T-cell (primary cell): ENCODE measurements around the gene MECP2. TPM values are rescaled to one million over a fixed set of nuclear protein-coding genes. Genes with fewer than 3 reads are reported as not detected.

Experiments used
- ATAC-seq, 4 experiments: fragments of 200-7000 bp in 3 of 4; fragments of 150-1000 bp in 1 of 4; cut with Tn5 transposase; replicated peaks in 1 of 4; 1 replicate in 3 of 4; 2 replicates in 1 of 4; pipeline ENCODE4 v1.10.0; 2021; ENCODE audit warnings: moderate library complexity in 3 of 4, mild to moderate bottlenecking in 2 of 4, moderate number of reproducible peaks in 1 of 4
- CTCF ChIA-PET, 2 donors: fragments of 300-600 bp; sonication (Branson Sonifier 250); formaldehyde crosslinking; loops; one replicate each; lab custom pipeline; 2022; ENCODE audit warnings: antibody characterized with exemption in 2 of 2; lab: Charles Lee
- POLR2A ChIA-PET, 2 donors: fragments of 300-600 bp; sonication (Branson Sonifier 250); formaldehyde crosslinking; loops; one replicate each; lab custom pipeline; 2022; ENCODE audit warnings: antibody characterized with exemption in 2 of 2; lab: Charles Lee
- DNase-seq, 35 experiments: peaks; one replicate each; pipeline versions ENCODE4 v3.0.0 to v3.0.0-alpha.2; 2013 to 2023
- H3K27ac ChIP-seq: one replicate; pipeline ENCODE4 v1.5.1; 2013; ENCODE audit warnings: low read length
- H3K27me3 ChIP-seq, 2 experiments: replicated peaks in 1 of 2; 1 replicate in 1 of 2; 2 replicates in 1 of 2; pipeline versions ENCODE4 v1.6.1 to v1.7.0; 2013; ENCODE audit warnings: low read length in 1 of 2, mixed read lengths in 1 of 2; ENCODE audit not compliant: control insufficient read depth in 2 of 2, insufficient read depth in 2 of 2; ENCODE audit errors: extremely low read depth in 1 of 2
- H3K36me3 ChIP-seq, 2 donors: 1 replicate in 1 of 2; 2 replicates in 1 of 2; pipeline versions ENCODE4 v1.6.1 to v1.7.0; 2013; ENCODE audit warnings: low read length in 1 of 2; ENCODE audit not compliant: control insufficient read depth in 2 of 2, insufficient read depth in 1 of 2; ENCODE audit errors: extremely low read depth in 1 of 2
- H3K4me1 ChIP-seq, 2 experiments: 1 replicate in 1 of 2; 2 replicates in 1 of 2; pipeline versions ENCODE4 v1.6.1 to v1.7.0; 2013; ENCODE audit warnings: low read length in 2 of 2, mixed read lengths in 1 of 2; ENCODE audit not compliant: insufficient read depth in 2 of 2, control insufficient read depth in 1 of 2; ENCODE audit errors: extremely low read depth in 1 of 2
- H3K4me3 ChIP-seq, 2 donors: 1 replicate in 1 of 2; 2 replicates in 1 of 2; pipeline versions ENCODE4 v1.5.1 to v1.7.0; 2013; ENCODE audit warnings: mild to moderate bottlenecking in 2 of 2, low read length in 1 of 2, moderate library complexity in 1 of 2; ENCODE audit not compliant: control insufficient read depth in 1 of 2; ENCODE audit errors: extremely low read depth in 1 of 2
- H3K9me3 ChIP-seq: 2 replicates; pipeline ENCODE4 v1.7.0; 2013
- H3K27ac Mint-ChIP-seq, 2 donors: one replicate each; pipeline ENCODE4 v1.8.0; 2020 to 2021; ENCODE audit warnings: mild to moderate bottlenecking in 2 of 2, mixed read lengths in 2 of 2
- H3K27me3 Mint-ChIP-seq, 2 donors: one replicate each; pipeline ENCODE4 v1.8.0; 2021 to 2022; ENCODE audit warnings: mixed read lengths in 2 of 2
- H3K36me3 Mint-ChIP-seq: one replicate; pipeline ENCODE4 v1.8.0; 2021; ENCODE audit warnings: mixed read lengths
- H3K4me1 Mint-ChIP-seq, 3 donors: one replicate each; pipeline ENCODE4 v1.8.0; 2020 to 2022; ENCODE audit warnings: mixed read lengths in 3 of 3, mild to moderate bottlenecking in 1 of 3
- H3K4me3 Mint-ChIP-seq, 3 donors: one replicate each; pipeline ENCODE4 v1.8.0; 2020 to 2022; ENCODE audit warnings: mild to moderate bottlenecking in 3 of 3, mixed read lengths in 3 of 3, moderate library complexity in 3 of 3
- H3K9me3 Mint-ChIP-seq, 3 donors: one replicate each; pipeline ENCODE4 v1.8.0; 2020 to 2022; ENCODE audit warnings: mixed read lengths in 3 of 3
- WGBS: methylation state at CpG from one replicate; pipeline ENCODE4 v1.1.5; 2013; ENCODE audit warnings: missing lambda C conversion rate; ENCODE audit not compliant: insufficient coverage; 5-methylcytosine and 5-hydroxymethylcytosine counted together
- total RNA-seq, 35 experiments: library from RNA in 6 of 35; stranded (reverse) in 6 of 35; fragments of 120-200 nt in 1 of 35; gene quantifications; one replicate each; pipeline versions ENCODE4 v1.2.1 to v1.2.4 and lab custom pipeline; 2013 to 2026

Gene MECP2
- total RNA-seq, 5 donors from 2014 or later (not counting 1 experiment from before 2014, with no cell fraction given): 84.9 to 129 (median 100) TPM

- no CpG with 5 or more reads among the region's 8 CpGs for WGBS
- no peaks in the 10 kb centered on the region for H3K27me3 Mint-ChIP-seq
- H3K27ac Mint-ChIP-seq: no peak overlapping the region
- peaks cover 21 to 39% of the 10 kb centered on the region in 2 experiments for H3K4me1 ChIP-seq
- CTCF ChIA-PET: interaction anchor here (0.7 to 0.8 kb wide), 2 partner anchors 44 to 72 kb away, joined by 3 to 11 read pairs; no protein-coding TSS in a partner anchor
- POLR2A ChIA-PET: no interaction called here
- peak overlapping the region in 1 of 3 donors; percentile 9 for H3K4me3 Mint-ChIP-seq
- H3K36me3 Mint-ChIP-seq: peaks cover 16% of the 10 kb centered on the region
- H3K9me3 ChIP-seq: no peaks in the 10 kb centered on the region
- no peaks in the 10 kb centered on the region for H3K27me3 ChIP-seq
- H3K27ac ChIP-seq: peak overlapping the region; percentile 53
- no peaks in the 10 kb centered on the region for H3K9me3 Mint-ChIP-seq
- no peak for ATAC-seq
- no peak overlapping the region for H3K4me3 ChIP-seq
- DNase-seq: peak in 1 of 35 experiments; percentile 9
- H3K36me3 ChIP-seq: peaks cover 0 to 9% of the 10 kb centered on the region in 2 donors
- H3K4me1 Mint-ChIP-seq: peaks cover 56 to 70% (median 63%) of the 10 kb centered on the region in 3 donors
Measured at GRCh38 chrX:154091678-154092077, 5.8 kb downstream of the MECP2 start.

GRCh38 chrX:154090731-154091130, 6.8 kb downstream of the MECP2 start:
- Mint-ChIP-seq H3K4me1 (peaks cover 56 to 63% (median 56%) of the 10 kb centered on the region in 3 donors), H3K27me3 (no peaks in the 10 kb centered on the region), H3K4me3 (peak overlapping the region in 1 of 3 donors; percentile 43), H3K9me3 (no peaks in the 10 kb centered on the region), H3K27ac (peak overlapping the region; percentile 28 to 50), H3K36me3 (peaks cover 12% of the 10 kb centered on the region)
- ATAC-seq (no peak), DNase-seq (no peak)
- no peaks in the 10 kb centered on the region for H3K27me3 ChIP-seq
- peaks cover 16 to 36% of the 10 kb centered on the region in 2 experiments for H3K4me1 ChIP-seq
- ChIA-PET CTCF (interaction anchor here in 1 of 2 donors (0.5 kb wide), 1 partner anchor 44 kb away, joined by 3 read pairs; no protein-coding TSS in a partner anchor), POLR2A (interaction anchor here in 1 of 2 donors (0.6 kb wide), 1 partner anchor 405 kb away, joined by 5 read pairs; no protein-coding TSS in a partner anchor)
- H3K9me3 ChIP-seq: no peaks in the 10 kb centered on the region
- H3K36me3 ChIP-seq: peaks cover 0 to 9% of the 10 kb centered on the region in 2 donors
- WGBS: no CpG with 5 or more reads among the region's 4 CpGs
- no peak overlapping the region for H3K4me3 ChIP-seq
- H3K27ac ChIP-seq: peak overlapping the region; percentile 23

GRCh38 chrX:154084449-154085300, 12.8 kb downstream of the MECP2 start:
- Histone ChIP-seq H3K4me3 (no peak overlapping the region), H3K27ac (peak overlapping the region; percentile 12), H3K4me1 (peaks cover 6 to 16% of the 10 kb centered on the region in 2 experiments), H3K27me3 (no peaks in the 10 kb centered on the region), H3K36me3 (peaks cover 0 to 10% of the 10 kb centered on the region in 2 donors), H3K9me3 (no peaks in the 10 kb centered on the region)
- DNase-seq (no peak), ATAC-seq (peak in 1 of 4 experiments; percentile 25)
- Mint-ChIP-seq H3K27me3 (peaks cover 0 to 3% of the 10 kb centered on the region in 2 donors), H3K9me3 (no peaks in the 10 kb centered on the region), H3K27ac (peak overlapping the region; percentile 18 to 46), H3K36me3 (peaks cover 16% of the 10 kb centered on the region), H3K4me1 (peaks cover 32 to 49% (median 42%) of the 10 kb centered on the region in 3 donors), H3K4me3 (peak overlapping the region in 2 of 3 donors; percentile 1 to 56)
- ChIA-PET CTCF (no interaction called here), POLR2A (no interaction called here)
- no CpG with 5 or more reads among the region's 7 CpGs for WGBS

- no CpG with 5 or more reads among the region's 6 CpGs for WGBS
- Histone ChIP-seq H3K4me1 (peaks cover 6 to 16% of the 10 kb centered on the region in 2 experiments), H3K9me3 (no peaks in the 10 kb centered on the region), H3K4me3 (no peak overlapping the region), H3K27me3 (no peaks in the 10 kb centered on the region), H3K27ac (peak overlapping the region; percentile 2), H3K36me3 (peaks cover 0 to 7% of the 10 kb centered on the region in 2 donors)
- H3K36me3 Mint-ChIP-seq: peaks cover 19% of the 10 kb centered on the region
- peak overlapping the region; percentile 44 to 60 for H3K27ac Mint-ChIP-seq
- peak overlapping the region in 2 of 3 donors; percentile 56 to 64 for H3K4me3 Mint-ChIP-seq
- peaks cover 0 to 3% of the 10 kb centered on the region in 2 donors for H3K27me3 Mint-ChIP-seq
- CTCF ChIA-PET: interaction anchor here in 1 of 2 donors (0.6 to 0.7 kb wide), 3 partner anchors 11 to 25 kb away, joined by 3 read pairs; no protein-coding TSS in a partner anchor
- no peak for DNase-seq
- no peaks in the 10 kb centered on the region for H3K9me3 Mint-ChIP-seq
- ATAC-seq: peak in 2 of 4 experiments; percentile 17 to 63
- POLR2A ChIA-PET: no interaction called here
- peaks cover 33 to 52% (median 49%) of the 10 kb centered on the region in 3 donors for H3K4me1 Mint-ChIP-seq
Measured at GRCh38 chrX:154083126-154083517, 14.4 kb downstream of the MECP2 start.

- Histone ChIP-seq H3K4me3 (no peak overlapping the region), H3K27ac (peak overlapping the region; percentile 2), H3K4me1 (peaks cover 6 to 16% of the 10 kb centered on the region in 2 experiments), H3K36me3 (peaks cover 0 to 7% of the 10 kb centered on the region in 2 donors), H3K9me3 (no peaks in the 10 kb centered on the region), H3K27me3 (no peaks in the 10 kb centered on the region)
- POLR2A ChIA-PET: no interaction called here
- WGBS: no CpG with 5 or more reads among the region's 11 CpGs
- no peak for DNase-seq
- no peak for ATAC-seq
- Mint-ChIP-seq H3K4me1 (peaks cover 33 to 49% (median 47%) of the 10 kb centered on the region in 3 donors), H3K9me3 (no peaks in the 10 kb centered on the region), H3K36me3 (peaks cover 18% of the 10 kb centered on the region), H3K27ac (peak overlapping the region; percentile 44 to 66), H3K27me3 (peaks cover 0 to 3% of the 10 kb centered on the region in 2 donors), H3K4me3 (peak overlapping the region in 2 of 3 donors; percentile 56 to 64)
- CTCF ChIA-PET: interaction anchor here in 1 of 2 donors (0.7 kb wide), 1 partner anchor 14 kb away, joined by 3 read pairs; no protein-coding TSS in a partner anchor
Measured at GRCh38 chrX:154082396-154083125, 15.0 kb downstream of the MECP2 start.
